ENCODE results near the gene CHST15. TPM values are rescaled to one million over a fixed set of nuclear protein-coding genes. Genes with fewer than 3 reads are reported as not detected.
"Not testable (repeated sequence)": the region's sequence is repeated elsewhere in the genome, so short reads cannot be mapped to it uniquely, and the experiment has no call there.

CHST15 gene
- total RNA-seq, 1 donor from 2014 or later: 148 TPM

GRCh38 chr10:124037784-124038183, 55.6 kb downstream of the CHST15 start:
- H3K9me3 Mint-ChIP-seq (ENCODE audit: unreplicated experiment): no peaks in the 10 kb centered on the region
- TF ChIP-seq CTCF (IDR thresholded peaks at IDR 0.05; ENCODE audit: unreplicated experiment): no peak
- H3K36me3 Mint-ChIP-seq (ENCODE audit: low read depth, unreplicated experiment): peaks cover 59% of the 10 kb centered on the region
- no peak overlapping the region for H3K27ac Mint-ChIP-seq (ENCODE audit: unreplicated experiment)
- DNase-seq (ENCODE audit: low spot score): no peak
- no peak overlapping the region for H3K4me3 Mint-ChIP-seq (ENCODE audit: unreplicated experiment)
- peaks cover 7% of the 10 kb centered on the region for H3K27me3 Mint-ChIP-seq (ENCODE audit: unreplicated experiment)
- peaks cover 24% of the 10 kb centered on the region for H3K4me1 Mint-ChIP-seq (ENCODE audit: unreplicated experiment)

GRCh38 chr10:124037286-124037685, 56.1 kb downstream of the CHST15 start:
- no peak for DNase-seq (ENCODE audit: low spot score)
- Mint-ChIP-seq H3K27ac (ENCODE audit: unreplicated experiment) (no peak overlapping the region), H3K9me3 (ENCODE audit: unreplicated experiment) (no peaks in the 10 kb centered on the region), H3K4me3 (ENCODE audit: unreplicated experiment) (no peak overlapping the region), H3K4me1 (ENCODE audit: unreplicated experiment) (peaks cover 23% of the 10 kb centered on the region), H3K27me3 (ENCODE audit: unreplicated experiment) (peaks cover 7% of the 10 kb centered on the region), H3K36me3 (ENCODE audit: low read depth, unreplicated experiment) (peaks cover 56% of the 10 kb centered on the region)
- no peak for TF ChIP-seq CTCF (IDR thresholded peaks at IDR 0.05; ENCODE audit: unreplicated experiment)

GRCh38 chr10:124036746-124037145, 56.7 kb downstream of the CHST15 start:
- no peak overlapping the region for H3K27ac Mint-ChIP-seq (ENCODE audit: unreplicated experiment)
- peaks cover 50% of the 10 kb centered on the region for H3K36me3 Mint-ChIP-seq (ENCODE audit: low read depth, unreplicated experiment)
- H3K27me3 Mint-ChIP-seq (ENCODE audit: unreplicated experiment): peaks cover 7% of the 10 kb centered on the region
- no peaks in the 10 kb centered on the region for H3K9me3 Mint-ChIP-seq (ENCODE audit: unreplicated experiment)
- no peak overlapping the region for H3K4me3 Mint-ChIP-seq (ENCODE audit: unreplicated experiment)
- no peak for DNase-seq (ENCODE audit: low spot score)
- H3K4me1 Mint-ChIP-seq (ENCODE audit: unreplicated experiment): peaks cover 18% of the 10 kb centered on the region
- no peak for TF ChIP-seq CTCF (IDR thresholded peaks at IDR 0.05; ENCODE audit: unreplicated experiment)

GRCh38 chr10:124035928-124036558, 57.4 kb downstream of the CHST15 start:
- Mint-ChIP-seq H3K36me3 (ENCODE audit: low read depth, unreplicated experiment) (peaks cover 50% of the 10 kb centered on the region), H3K27me3 (ENCODE audit: unreplicated experiment) (peaks cover 8% of the 10 kb centered on the region), H3K9me3 (ENCODE audit: unreplicated experiment) (no peaks in the 10 kb centered on the region), H3K27ac (ENCODE audit: unreplicated experiment) (peak overlapping the region; percentile 75), H3K4me1 (ENCODE audit: unreplicated experiment) (peaks cover 18% of the 10 kb centered on the region), H3K4me3 (ENCODE audit: unreplicated experiment) (peak overlapping the region; percentile 51)
- DNase-seq (ENCODE audit: low spot score): no peak
- no peak for TF ChIP-seq CTCF (IDR thresholded peaks at IDR 0.05; ENCODE audit: unreplicated experiment)

- Mint-ChIP-seq H3K27ac (ENCODE audit: unreplicated experiment) (peak overlapping the region; percentile 75), H3K4me1 (ENCODE audit: unreplicated experiment) (peaks cover 18% of the 10 kb centered on the region), H3K9me3 (ENCODE audit: unreplicated experiment) (no peaks in the 10 kb centered on the region), H3K36me3 (ENCODE audit: low read depth, unreplicated experiment) (peaks cover 53% of the 10 kb centered on the region), H3K27me3 (ENCODE audit: unreplicated experiment) (peaks cover 8% of the 10 kb centered on the region), H3K4me3 (ENCODE audit: unreplicated experiment) (peak overlapping the region; percentile 51)
- no peak for TF ChIP-seq CTCF (IDR thresholded peaks at IDR 0.05; ENCODE audit: unreplicated experiment)
- DNase-seq (ENCODE audit: low spot score): no peak
These were observed 58.0 kb downstream of the CHST15 start for GRCh38 chr10:124035306-124035927.

- H3K27ac Mint-ChIP-seq (ENCODE audit: unreplicated experiment); H3K27me3 Mint-ChIP-seq (ENCODE audit: unreplicated experiment); DNase-seq (ENCODE audit: low spot score); H3K9me3 Mint-ChIP-seq (ENCODE audit: unreplicated experiment); H3K4me3 Mint-ChIP-seq (ENCODE audit: unreplicated experiment): not testable (repeated sequence)
- Mint-ChIP-seq H3K4me1 (ENCODE audit: unreplicated experiment) (peaks cover 13% of the 10 kb centered on the region), H3K36me3 (ENCODE audit: low read depth, unreplicated experiment) (peaks cover 53% of the 10 kb centered on the region)
These were observed 58.7 kb downstream of the CHST15 start for GRCh38 chr10:124034576-124035305.

Data from endothelial cell (in vitro differentiated cells).